GM06990 (cell line): ENCODE results near the gene SACM1L.

ENCODE experiments used
- DNase-seq: peaks from one replicate; pipeline ENCODE4 v3.0.0-alpha.2; 2011; ENCODE audit not compliant: insufficient read length; ENCODE audit errors: extremely low read depth
- H3K27me3 ChIP-seq: replicated peaks from 2 replicates; pipeline ENCODE4 v1.6.0; 2011; ENCODE audit warnings: low read length; ENCODE audit not compliant: control insufficient read depth, insufficient read depth
- H3K36me3 ChIP-seq: 2 replicates; pipeline ENCODE4 v1.5.1; 2011; ENCODE audit warnings: low read length; ENCODE audit not compliant: control insufficient read depth, insufficient read depth
- H3K4me3 ChIP-seq: replicated peaks from 2 replicates; pipeline ENCODE4 v1.5.1; 2011; ENCODE audit warnings: low read depth, mild to moderate bottlenecking, control low read depth, low read length
- CTCF ChIP-seq: IDR thresholded peaks from 2 replicates; pipeline ENCODE4 v1.5.1; 2011; ENCODE audit warnings: low read length, control low read depth, mild to moderate bottlenecking, inconsistent platforms; ENCODE audit not compliant: insufficient read depth, poor library complexity, severe bottlenecking

The SACM1L gene

GRCh38 chr3:45644063-45644790, 45.0 kb upstream of the SACM1L start:
- DNase-seq, result no peak
- H3K36me3 ChIP-seq, result peaks cover 21% of the 10 kb centered on the region
- H3K27me3 ChIP-seq, result no peaks in the 10 kb centered on the region
- no peak for TF ChIP-seq CTCF
- H3K4me3 ChIP-seq, result no peak overlapping the region

GRCh38 chr3:45644791-45645201, 44.4 kb upstream of the SACM1L start:
- Histone ChIP-seq H3K4me3 (no peak overlapping the region), H3K36me3 (peaks cover 21% of the 10 kb centered on the region), H3K27me3 (no peaks in the 10 kb centered on the region)
- no peak for DNase-seq
- TF ChIP-seq CTCF, result no peak

GRCh38 chr3:45646051-45646585, 43.1 kb upstream of the SACM1L start:
- no peak overlapping the region for H3K4me3 ChIP-seq
- TF ChIP-seq CTCF, result no peak
- DNase-seq, result no peak
- H3K36me3 ChIP-seq, result peaks cover 15% of the 10 kb centered on the region
- no peaks in the 10 kb centered on the region for H3K27me3 ChIP-seq

GRCh38 chr3:45647148-45647619, 42.0 kb upstream of the SACM1L start:
- Histone ChIP-seq H3K36me3 (peaks cover 12% of the 10 kb centered on the region), H3K27me3 (no peaks in the 10 kb centered on the region), H3K4me3 (no peak overlapping the region)
- DNase-seq, result no peak
- no peak for TF ChIP-seq CTCF

GRCh38 chr3:45653205-45653604, 36.0 kb upstream of the SACM1L start:
- Histone ChIP-seq H3K4me3 (no peak overlapping the region), H3K36me3 (no peaks in the 10 kb centered on the region; the same call in 1 of the 2 replicates), H3K27me3 (no peaks in the 10 kb centered on the region)
- no peak for DNase-seq
- no peak for TF ChIP-seq CTCF
